Measurements from ENCODE around the gene PRKCA.

Gene PRKCA

DNA sequence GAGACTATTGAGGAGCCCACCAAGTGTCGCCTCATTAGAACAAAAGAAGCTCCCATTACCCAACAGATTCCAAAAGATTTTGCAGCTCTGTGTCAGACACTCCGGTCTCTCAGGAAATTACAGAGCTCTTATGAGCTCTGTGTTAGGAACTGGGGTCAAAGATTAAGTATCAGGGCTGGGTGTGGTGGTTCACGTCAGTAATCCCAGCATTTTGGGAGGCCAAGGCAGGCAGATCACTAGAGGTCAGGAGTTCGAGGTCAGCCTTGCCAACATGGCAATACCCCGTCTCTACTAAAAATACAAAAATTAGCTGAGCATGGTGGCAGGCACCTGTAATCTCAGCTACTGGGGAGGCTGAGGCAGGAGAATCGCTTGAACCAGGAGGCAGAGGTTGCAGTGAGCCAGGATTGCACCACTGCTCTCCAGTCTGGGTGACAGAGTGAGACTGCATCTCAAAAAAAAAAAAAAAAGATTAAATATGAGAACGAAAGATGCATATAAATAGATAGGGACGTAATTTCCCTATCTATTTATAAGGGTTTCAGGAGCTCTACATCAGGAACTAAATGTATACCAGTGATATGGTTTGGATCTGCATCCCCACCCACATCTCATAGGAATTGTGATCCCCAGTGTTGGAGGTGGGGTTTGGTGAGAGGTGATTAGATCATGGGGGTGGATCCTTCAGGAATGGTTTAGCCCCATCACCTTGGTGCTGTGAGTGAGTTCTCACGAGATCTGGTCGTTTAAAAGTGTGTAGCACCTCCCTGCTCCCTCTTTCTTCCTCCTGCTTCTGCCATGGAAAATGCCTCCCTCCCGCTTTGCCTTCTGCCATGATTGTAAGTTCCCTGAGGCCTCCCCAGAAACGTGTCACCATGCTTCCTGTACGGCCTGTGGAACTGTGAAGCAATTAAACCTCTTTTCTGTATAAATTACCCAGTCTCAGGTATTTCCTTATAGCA, 111.4 kb downstream of the PRKCA start:
- Histone ChIP-seq H4K20me1 (ENCODE audit: insufficient read depth, low read length) (no peaks in the 10 kb centered on the region), H3K9ac (ENCODE audit: low read length) (no peak overlapping the region), H3K4me1 (ENCODE audit: low read length) (no peaks in the 10 kb centered on the region), H3K36me3 (replicated peaks; ENCODE audit: low read depth, low read length) (no peaks in the 10 kb centered on the region), H3K9me3 (ENCODE audit: insufficient read depth, low read length) (no peaks in the 10 kb centered on the region), H3K4me2 (ENCODE audit: low read length) (no peak overlapping the region), H3K79me2 (ENCODE audit: low read length) (no peaks in the 10 kb centered on the region), H3K4me3 (ENCODE audit: low read length) (no peak overlapping the region), H2AFZ (ENCODE audit: low read depth, low read length) (no peak overlapping the region), H3K27me3 (ENCODE audit: low read depth, low read length) (no peaks in the 10 kb centered on the region), H3K27ac (ENCODE audit: low read length) (no peak overlapping the region)
- TF ChIP-seq EZH2phosphoT487 (IDR thresholded peaks at IDR 0.05; ENCODE audit: low read depth): no peak
- TF ChIP-seq, protein P1, sequence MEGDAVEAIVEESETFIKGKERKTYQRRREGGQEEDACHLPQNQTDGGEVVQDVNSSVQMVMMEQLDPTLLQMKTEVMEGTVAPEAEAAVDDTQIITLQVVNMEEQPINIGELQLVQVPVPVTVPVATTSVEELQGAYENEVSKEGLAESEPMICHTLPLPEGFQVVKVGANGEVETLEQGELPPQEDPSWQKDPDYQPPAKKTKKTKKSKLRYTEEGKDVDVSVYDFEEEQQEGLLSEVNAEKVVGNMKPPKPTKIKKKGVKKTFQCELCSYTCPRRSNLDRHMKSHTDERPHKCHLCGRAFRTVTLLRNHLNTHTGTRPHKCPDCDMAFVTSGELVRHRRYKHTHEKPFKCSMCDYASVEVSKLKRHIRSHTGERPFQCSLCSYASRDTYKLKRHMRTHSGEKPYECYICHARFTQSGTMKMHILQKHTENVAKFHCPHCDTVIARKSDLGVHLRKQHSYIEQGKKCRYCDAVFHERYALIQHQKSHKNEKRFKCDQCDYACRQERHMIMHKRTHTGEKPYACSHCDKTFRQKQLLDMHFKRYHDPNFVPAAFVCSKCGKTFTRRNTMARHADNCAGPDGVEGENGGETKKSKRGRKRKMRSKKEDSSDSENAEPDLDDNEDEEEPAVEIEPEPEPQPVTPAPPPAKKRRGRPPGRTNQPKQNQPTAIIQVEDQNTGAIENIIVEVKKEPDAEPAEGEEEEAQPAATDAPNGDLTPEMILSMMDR (IDR thresholded peaks at IDR 0.05; ENCODE audit: low read depth, low read length): no peak

DNA sequence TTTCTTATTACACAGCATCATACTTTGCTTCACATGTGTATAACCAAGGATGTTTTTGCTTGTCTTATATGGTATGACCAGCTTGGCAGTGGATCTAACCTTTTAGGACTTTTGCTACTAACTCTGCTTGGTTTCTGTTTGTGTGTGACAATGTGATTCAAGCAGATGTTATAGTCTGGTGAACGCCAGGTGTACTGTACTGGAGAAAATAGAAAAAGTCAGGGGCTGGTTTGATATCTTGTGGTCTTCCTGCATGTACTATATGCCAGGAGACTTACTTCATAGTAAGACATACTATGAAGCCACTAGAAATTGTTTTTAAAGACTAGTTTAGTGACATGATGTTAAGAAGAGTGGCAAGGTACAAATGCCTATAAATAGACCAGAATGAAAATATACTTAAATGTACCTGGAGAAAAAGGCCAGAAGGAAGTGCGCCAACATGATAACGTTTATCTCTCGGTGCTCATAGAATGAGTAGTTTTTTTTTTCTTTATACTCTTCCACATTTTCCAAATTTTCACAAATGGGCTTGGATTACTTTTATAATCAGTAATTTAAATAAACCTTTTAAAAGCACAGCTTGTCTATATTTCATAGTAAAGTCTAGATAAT, 112.3 kb downstream of the PRKCA start:
- Histone ChIP-seq H3K27me3 (ENCODE audit: low read depth, low read length) (no peaks in the 10 kb centered on the region), H2AFZ (ENCODE audit: low read depth, low read length) (no peak overlapping the region), H3K9me3 (ENCODE audit: insufficient read depth, low read length) (no peaks in the 10 kb centered on the region), H3K4me1 (ENCODE audit: low read length) (no peaks in the 10 kb centered on the region), H3K79me2 (ENCODE audit: low read length) (no peaks in the 10 kb centered on the region), H4K20me1 (ENCODE audit: insufficient read depth, low read length) (no peaks in the 10 kb centered on the region), H3K4me3 (ENCODE audit: low read length) (no peak overlapping the region), H3K4me2 (ENCODE audit: low read length) (no peak overlapping the region), H3K9ac (ENCODE audit: low read length) (no peak overlapping the region), H3K36me3 (replicated peaks; ENCODE audit: low read depth, low read length) (no peaks in the 10 kb centered on the region), H3K27ac (ENCODE audit: low read length) (no peak overlapping the region)
- TF ChIP-seq, protein P1 (IDR thresholded peaks at IDR 0.05; ENCODE audit: low read depth, low read length): no peak
- no peak for TF ChIP-seq EZH2phosphoT487 (IDR thresholded peaks at IDR 0.05; ENCODE audit: low read depth)

DNA sequence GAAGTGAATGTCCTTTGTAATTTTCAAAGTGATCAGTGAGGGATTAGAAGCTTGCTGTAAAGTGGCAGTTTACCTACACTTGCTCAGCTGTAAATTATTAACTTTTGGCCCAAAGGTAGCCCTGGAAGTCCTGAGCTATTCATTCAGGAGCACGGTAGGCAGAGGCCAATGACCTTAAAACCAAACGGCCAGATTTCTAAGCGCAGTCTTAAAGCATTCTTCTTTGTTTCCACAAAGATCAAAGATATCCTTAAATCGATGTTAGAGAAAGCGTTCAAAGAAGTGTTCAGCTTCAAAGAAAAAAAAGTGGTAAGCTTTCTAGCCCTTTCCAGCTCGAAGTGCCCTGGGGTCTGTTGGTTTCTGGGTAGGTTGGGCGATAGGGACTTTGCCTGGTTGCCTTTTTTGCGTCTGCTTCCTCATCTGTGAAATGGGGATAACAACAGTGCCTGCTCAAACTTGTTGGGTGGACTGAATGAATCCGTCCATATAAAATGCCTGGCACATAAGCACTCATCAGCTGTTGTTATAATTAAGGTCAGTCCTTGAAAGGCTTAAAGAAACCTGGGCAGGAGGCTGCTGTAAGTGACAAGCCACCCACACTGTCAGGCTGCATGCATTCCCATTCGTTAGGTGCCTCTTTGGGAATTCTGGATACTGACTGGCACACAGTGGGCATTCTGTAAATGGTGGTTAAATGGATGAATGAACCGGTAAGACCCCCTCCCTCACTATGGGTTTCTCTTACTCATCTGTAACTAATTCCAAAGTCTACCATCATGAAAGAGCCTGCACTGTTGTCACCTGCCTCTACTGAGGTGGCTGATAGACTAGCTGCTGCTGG, 113.2 kb downstream of the PRKCA start:
- Histone ChIP-seq H3K9me3 (ENCODE audit: insufficient read depth, low read length) (no peaks in the 10 kb centered on the region), H3K4me1 (ENCODE audit: low read length) (no peaks in the 10 kb centered on the region), H3K79me2 (ENCODE audit: low read length) (no peaks in the 10 kb centered on the region), H2AFZ (ENCODE audit: low read depth, low read length) (no peak overlapping the region), H3K36me3 (replicated peaks; ENCODE audit: low read depth, low read length) (no peaks in the 10 kb centered on the region), H3K4me2 (ENCODE audit: low read length) (no peak overlapping the region), H3K27me3 (ENCODE audit: low read depth, low read length) (no peaks in the 10 kb centered on the region), H3K27ac (ENCODE audit: low read length) (no peak overlapping the region), H3K9ac (ENCODE audit: low read length) (no peak overlapping the region), H3K4me3 (ENCODE audit: low read length) (no peak overlapping the region), H4K20me1 (ENCODE audit: insufficient read depth, low read length) (no peaks in the 10 kb centered on the region)
- TF ChIP-seq, protein P1 (IDR thresholded peaks at IDR 0.05; ENCODE audit: low read depth, low read length): no peak
- TF ChIP-seq EZH2phosphoT487 (IDR thresholded peaks at IDR 0.05; ENCODE audit: low read depth): no peak
